ENCODE data around the gene KIF14.

DNA sequence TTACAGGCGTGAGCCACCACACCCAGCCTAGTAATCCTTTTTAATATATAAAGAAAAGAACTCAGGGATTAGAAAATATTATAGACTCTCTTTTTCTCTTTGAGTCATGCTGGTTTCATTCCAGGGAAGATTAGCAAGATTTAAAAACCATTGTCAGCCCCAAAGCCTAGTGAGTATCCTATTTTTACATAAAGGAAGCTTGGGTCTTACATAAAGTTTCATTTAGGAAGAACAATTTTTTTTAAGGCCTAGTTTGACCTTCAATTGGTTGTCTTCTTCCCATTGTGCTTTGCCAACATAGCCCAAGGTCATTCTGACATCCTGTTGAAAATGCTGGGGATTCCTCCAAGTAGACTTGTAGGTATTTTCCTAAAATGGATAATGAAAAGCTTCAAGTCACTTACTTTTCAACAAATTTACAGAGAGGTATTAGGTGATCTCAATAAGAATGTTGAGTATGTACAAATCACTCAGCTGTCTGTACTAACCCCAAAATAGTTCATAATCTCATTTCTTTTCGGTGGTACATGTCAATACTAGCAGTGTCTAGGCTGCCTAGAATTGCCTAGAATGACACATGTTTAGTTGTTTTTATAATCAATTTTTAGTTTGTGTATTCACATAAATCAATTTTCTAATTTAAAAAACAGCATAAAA, 4.3 kb upstream of the KIF14 start:
- no peak for TF ChIP-seq SUZ12 (IDR thresholded peaks at IDR 0.05; ENCODE audit: low read length)
- TF ChIP-seq CTCF (IDR thresholded peaks at IDR 0.05; ENCODE audit: control extremely low read depth in 1 of 3, insufficient read depth in 1 of 3, low read depth in 1 of 3, low read length in 3 of 3): no peak
- TF ChIP-seq TEAD4 (IDR thresholded peaks at IDR 0.05; ENCODE audit: low read depth, low read length): no peak
- TF ChIP-seq EZH2 (IDR thresholded peaks at IDR 0.05; ENCODE audit: low read depth, low read length, severe bottlenecking): no peak
- no peak for TF ChIP-seq ASH2L (IDR thresholded peaks at IDR 0.05; ENCODE audit: low read length)
- no peak for TF ChIP-seq KDM1A (IDR thresholded peaks at IDR 0.05; ENCODE audit: borderline replicate concordance, low read length)

Data from H1 (cell line).